Mammary epithelial cell (primary cell): ENCODE results near the gene TXNDC2.

ENCODE experiments used
- CTCF ChIP-seq, 2 donors: IDR thresholded peaks in 1 of 2; conservative IDR thresholded peaks in 1 of 2; 2 replicates each; pipeline ENCODE4 v1.5.1; 2011 to 2012; ENCODE audit warnings: inconsistent platforms in 2 of 2, low read length in 2 of 2, mild to moderate bottlenecking in 2 of 2, control low read depth in 1 of 2, low read depth in 1 of 2; ENCODE audit not compliant: insufficient read depth in 1 of 2; ENCODE audit errors: extremely low read depth in 1 of 2
- EZH2 ChIP-seq: IDR thresholded peaks from 2 replicates; pipeline ENCODE4 v1.6.1; 2012; ENCODE audit warnings: low read length, inconsistent platforms, borderline replicate concordance

GRCh38 chr18:9858642-9859041 lies 27.1 kb upstream of the TXNDC2 start:
- TF ChIP-seq CTCF (conservative IDR thresholded peaks at IDR 0.05 in 1 of 2, IDR thresholded peaks at IDR 0.05 in 1 of 2; ENCODE audit: extremely low read depth in 1 of 2, insufficient read depth in 1 of 2, low read depth in 1 of 2, low read length in 2 of 2): no peak
- no peak for TF ChIP-seq EZH2
